Measurements from ENCODE around the gene UBE2QL1. TPM values are rescaled to one million over a fixed set of nuclear protein-coding genes. Genes with fewer than 3 reads are reported as not detected.

The UBE2QL1 gene
- total RNA-seq, 1 experiment from 2014 or later = 0.50 TPM

GRCh38 chr5:6540111-6540827 lies 91.6 kb downstream of the UBE2QL1 start:
- POLR2A ChIA-PET = no interaction called here
- Mint-ChIP-seq H3K36me3 (no peaks in the 10 kb centered on the region), H3K4me1 (no peaks in the 10 kb centered on the region), H3K4me3 (no peak overlapping the region), H3K9me3 (peaks cover 6% of the 10 kb centered on the region), H3K27me3 (ENCODE audit: low read depth) (peaks cover 7% of the 10 kb centered on the region; the same call in 1 of the 2 replicates), H3K27ac (no peak overlapping the region)
- DNase-seq (ENCODE audit: low spot score) (no peak), ATAC-seq (no peak)
- CTCF ChIA-PET = interaction anchor here (0.7 kb wide), 1 partner anchor 64 kb away, joined by 3 read pairs; no protein-coding TSS in a partner anchor
- TF ChIP-seq NR1H2 (CRISPR knock-in tag; IDR thresholded peaks at IDR 0.05) (no peak), OVOL2 (CRISPR knock-in tag; IDR thresholded peaks at IDR 0.05; ENCODE audit: borderline replicate concordance) (no peak), E2F4 (CRISPR knock-in tag; IDR thresholded peaks at IDR 0.05; ENCODE audit: borderline replicate concordance, low read depth) (no peak), STAT6 (CRISPR knock-in tag; conservative IDR thresholded peaks at IDR 0.05; ENCODE audit: low read depth) (no peak), HMGA2 (CRISPR knock-in tag; IDR thresholded peaks at IDR 0.05) (no peak), FOXP1 (CRISPR knock-in tag; IDR thresholded peaks at IDR 0.05; ENCODE audit: borderline replicate concordance) (no peak), MYBL2 (CRISPR knock-in tag; IDR thresholded peaks at IDR 0.05) (no peak), ATF1 (CRISPR knock-in tag; IDR thresholded peaks at IDR 0.05) (no peak), CBFB (CRISPR knock-in tag; IDR thresholded peaks at IDR 0.05; ENCODE audit: low read depth) (no peak), CREM (CRISPR knock-in tag; IDR thresholded peaks at IDR 0.05) (no peak), MLX (CRISPR knock-in tag; IDR thresholded peaks at IDR 0.05) (no peak), JUN (CRISPR knock-in tag; IDR thresholded peaks at IDR 0.05) (no peak), ZNF423 (CRISPR knock-in tag; IDR thresholded peaks at IDR 0.05) (no peak), RELA (CRISPR knock-in tag; IDR thresholded peaks at IDR 0.05; ENCODE audit: borderline replicate concordance) (no peak), IRF2 (CRISPR knock-in tag; IDR thresholded peaks at IDR 0.05; ENCODE audit: borderline replicate concordance, low read depth) (no peak), ZNF532 (CRISPR knock-in tag; IDR thresholded peaks at IDR 0.05; ENCODE audit: borderline replicate concordance) (no peak), FOXJ3 (CRISPR knock-in tag; IDR thresholded peaks at IDR 0.05; ENCODE audit: borderline replicate concordance) (no peak), KAT7 (CRISPR knock-in tag; IDR thresholded peaks at IDR 0.05; ENCODE audit: borderline replicate concordance) (no peak), EMX1 (CRISPR knock-in tag; IDR thresholded peaks at IDR 0.05) (no peak), TCF7 (CRISPR knock-in tag; IDR thresholded peaks at IDR 0.05; ENCODE audit: low read depth) (no peak)

Measured in WTC11 (cell line).